ENCODE data around the gene MAP4K4.

MAP4K4 gene

GRCh38 chr2:101723371-101724124 lies 26.0 kb downstream of the MAP4K4 start:
- DNase-seq = no peak

GRCh38 chr2:101724125-101724474 lies 26.6 kb downstream of the MAP4K4 start:
- DNase-seq = no peak

- no peak for DNase-seq
These were observed 27.5 kb downstream of the MAP4K4 start for GRCh38 chr2:101725038-101725437.

GRCh38 chr2:101725515-101726192 lies 28.1 kb downstream of the MAP4K4 start:
- DNase-seq = no peak

- no peak for DNase-seq
These were observed 31.4 kb downstream of the MAP4K4 start for GRCh38 chr2:101728865-101729264.

GRCh38 chr2:101729521-101730190 lies 32.1 kb downstream of the MAP4K4 start:
- DNase-seq = no peak

- no peak for DNase-seq
These were observed 33.9 kb downstream of the MAP4K4 start for GRCh38 chr2:101731221-101732054.

GRCh38 chr2:101732199-101732598 lies 34.7 kb downstream of the MAP4K4 start:
- DNase-seq = no peak

GRCh38 chr2:101732773-101733256 lies 35.3 kb downstream of the MAP4K4 start:
- no peak for DNase-seq

- DNase-seq = no peak
These were observed 35.9 kb downstream of the MAP4K4 start for GRCh38 chr2:101733257-101733993.

- DNase-seq = no peak
These were observed 37.1 kb downstream of the MAP4K4 start for GRCh38 chr2:101734505-101735165.

GRCh38 chr2:101735166-101735533 lies 37.6 kb downstream of the MAP4K4 start:
- DNase-seq = no peak

- DNase-seq = no peak
These were observed 38.7 kb downstream of the MAP4K4 start for GRCh38 chr2:101736233-101736632.

- DNase-seq = peak; percentile 58
These were observed 39.4 kb downstream of the MAP4K4 start for GRCh38 chr2:101736861-101737291.

- no peak for DNase-seq
These were observed 40.2 kb downstream of the MAP4K4 start for GRCh38 chr2:101737478-101738255.

- no peak for DNase-seq
These were observed 41.1 kb downstream of the MAP4K4 start for GRCh38 chr2:101738649-101739048.

- DNase-seq = no peak
These were observed 43.1 kb downstream of the MAP4K4 start for GRCh38 chr2:101740555-101740964.

GRCh38 chr2:101741775-101742520 lies 44.4 kb downstream of the MAP4K4 start:
- DNase-seq = no peak

GRCh38 chr2:101742547-101742946 lies 45.0 kb downstream of the MAP4K4 start:
- DNase-seq = no peak

GRCh38 chr2:101743288-101743687 lies 45.8 kb downstream of the MAP4K4 start:
- no peak for DNase-seq
